A673 (cell line): ENCODE measurements around the gene PHF21B.

Experiments
- EZH2 ChIP-seq: fragments of 200-600 bp; sonication (generic); IDR thresholded peaks from 2 replicates; pipeline ENCODE4 v1.6.1; 2017; ENCODE audit warnings: borderline replicate concordance, low read depth, mild to moderate bottlenecking, mixed read lengths, antibody characterized with exemption, low read length; ENCODE audit not compliant: poor library complexity, severe bottlenecking
- TF ChIP-seq, protein P1 (sequence below): fragments of 300-800, 200-600 bp; sonication (generic); conservative IDR thresholded peaks from 2 replicates; pipeline ENCODE4 v1.5.1; 2017; ENCODE audit warnings: low read depth, mild to moderate bottlenecking, antibody characterized with exemption, low read length, moderate library complexity, mixed read lengths

DNA sequence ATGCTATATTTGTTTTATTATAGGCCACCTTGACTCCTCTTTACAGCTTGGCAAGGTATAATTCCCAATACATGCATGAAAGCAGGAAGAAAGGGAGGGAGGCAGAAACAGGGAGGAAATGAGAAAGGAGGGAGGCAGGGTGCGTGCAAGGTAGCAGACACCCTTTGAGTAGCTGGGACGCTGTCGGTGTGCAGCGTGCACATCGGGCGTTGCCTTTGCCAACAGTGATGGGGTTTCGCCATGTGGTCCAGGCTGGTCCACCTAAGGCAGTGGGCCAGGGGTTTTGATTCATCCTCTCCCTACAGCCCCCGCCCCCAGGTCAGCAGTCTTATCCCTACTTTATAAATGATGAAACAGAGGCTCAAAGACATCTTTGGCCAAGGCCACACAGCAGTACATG is 25.0 kb upstream of the PHF21B start:
- TF ChIP-seq, protein P1, sequence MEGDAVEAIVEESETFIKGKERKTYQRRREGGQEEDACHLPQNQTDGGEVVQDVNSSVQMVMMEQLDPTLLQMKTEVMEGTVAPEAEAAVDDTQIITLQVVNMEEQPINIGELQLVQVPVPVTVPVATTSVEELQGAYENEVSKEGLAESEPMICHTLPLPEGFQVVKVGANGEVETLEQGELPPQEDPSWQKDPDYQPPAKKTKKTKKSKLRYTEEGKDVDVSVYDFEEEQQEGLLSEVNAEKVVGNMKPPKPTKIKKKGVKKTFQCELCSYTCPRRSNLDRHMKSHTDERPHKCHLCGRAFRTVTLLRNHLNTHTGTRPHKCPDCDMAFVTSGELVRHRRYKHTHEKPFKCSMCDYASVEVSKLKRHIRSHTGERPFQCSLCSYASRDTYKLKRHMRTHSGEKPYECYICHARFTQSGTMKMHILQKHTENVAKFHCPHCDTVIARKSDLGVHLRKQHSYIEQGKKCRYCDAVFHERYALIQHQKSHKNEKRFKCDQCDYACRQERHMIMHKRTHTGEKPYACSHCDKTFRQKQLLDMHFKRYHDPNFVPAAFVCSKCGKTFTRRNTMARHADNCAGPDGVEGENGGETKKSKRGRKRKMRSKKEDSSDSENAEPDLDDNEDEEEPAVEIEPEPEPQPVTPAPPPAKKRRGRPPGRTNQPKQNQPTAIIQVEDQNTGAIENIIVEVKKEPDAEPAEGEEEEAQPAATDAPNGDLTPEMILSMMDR, result no peak
- no peak for TF ChIP-seq EZH2
